Adrenal gland (tissue), 12 donors: ENCODE results near the gene MAGI2. TPM values are rescaled to one million over a fixed set of nuclear protein-coding genes. Genes with fewer than 3 reads are reported as not detected.

Experiments used
- DNase-seq, 7 donors: peaks; one replicate each; pipeline ENCODE4 v3.0.0-alpha.2; 2019 to 2020
- H3K27ac ChIP-seq, 5 donors: fragments of 200-600 bp; sonication (generic) in 4 of 5; 1 replicate in 3 of 5; 2 replicates in 2 of 5; pipeline versions ENCODE4 v1.5.1 to v1.8.0; 2016 to 2020; ENCODE audit warnings: mild to moderate bottlenecking in 1 of 5
- H3K27me3 ChIP-seq: fragments of 200-600 bp; 2 replicates; pipeline ENCODE4 v1.8.0; 2021
- H3K36me3 ChIP-seq, 2 donors: fragments of 200-600 bp; replicated peaks in 1 of 2; 1 replicate in 1 of 2; 2 replicates in 1 of 2; pipeline versions ENCODE4 v1.5.1 to v1.8.0; 2018 to 2022
- H3K4me1 ChIP-seq, 2 donors: fragments of 200-600 bp; replicated peaks in 1 of 2; 1 replicate in 1 of 2; 2 replicates in 1 of 2; pipeline versions ENCODE4 v1.5.1 to v1.8.0; 2018 to 2021
- H3K4me3 ChIP-seq, 4 donors: fragments of 200-600 bp; sonication (generic) in 3 of 4; one replicate each; pipeline ENCODE4 v1.5.1; 2016 to 2018
- H3K9me3 ChIP-seq, 3 donors: fragments of 200-600 bp; sonication (generic) in 1 of 3; replicated peaks in 1 of 3; 1 replicate in 2 of 3; 2 replicates in 1 of 3; pipeline versions ENCODE4 v1.5.1 to v1.8.0; 2016 to 2021
- POLR2A ChIP-seq, 2 donors: fragments of 450-650 bp; IDR thresholded peaks; one replicate each; pipeline ENCODE4 v1.6.1; 2017; ENCODE audit warnings: antibody characterized with exemption in 2 of 2, mild to moderate bottlenecking in 2 of 2, moderate library complexity in 1 of 2
- WGBS, 4 donors: extraction: QIAGEN DNeasy Blood & Tissue Kit in 2 of 4; methylation state at CpG; one replicate each; pipeline versions ENCODE4 v1.1.5 to v1.1.7; 2013 to 2017; 5-methylcytosine and 5-hydroxymethylcytosine counted together
- intact Hi-C, 2 donors: fragments of 100-400 bp; cut with DNase I; formaldehyde crosslinking; loops; one replicate each; pipeline versions ENCODE4 v1.14.1 to v1.15.0; 2022 to 2023
- polyA plus RNA-seq, 3 donors: library from polyadenylated mRNA; stranded (reverse); fragments of 200-250 nt in 2 of 3; fragments of 350-450 nt in 1 of 3; fragmentation: Illumina TruSeq in 1 of 3; extraction: RNeasy Lipid Tissue Mini Kit (QIAGEN cat#74804) in 1 of 3; gene quantifications; one replicate each; pipeline ENCODE4 v1.2.3, GENCODE V29; 2013 to 2014
- total RNA-seq, 9 donors: library from RNA; depleted of rRNA in 4 of 9; stranded (reverse); fragments of >200 nt in 4 of 9; fragments of 120-200 nt in 1 of 9; fragmentation: NEBNext Ultra II Directional in 1 of 9; extraction: Animal tissue kit (Norgen Biotek cat#: 25700) in 1 of 9; gene quantifications; one replicate each; pipeline versions ENCODE4 v1.1.0 to v1.2.4, GENCODE V29; 2013 to 2023
- TF ChIP-seq, protein P1 (sequence below), 6 experiments: fragments of 450-650 bp in 4 of 6; fragments of 200-600 bp in 2 of 6; sonication (generic) in 1 of 6; IDR thresholded peaks; 1 replicate in 5 of 6; 2 replicates in 1 of 6; pipeline versions ENCODE4 v1.5.1 to v1.8.0; 2016 to 2021; ENCODE audit warnings: antibody characterized with exemption in 6 of 6, mild to moderate bottlenecking in 2 of 6, moderate library complexity in 1 of 6
- donor health status: healthy with polysubstance abuse.
- donor health status: Bipolar disorder and iron deficiency.
- donor health status: DM: yes; HTN: yes; CAD: no.
- donor health status: DM: no; HTN: no; CAD: no.
- donor health status: DM: no; HTN: no; CAD: no.
- donor health status: DM: yes; HTN: yes; CAD: no.

MAGI2 gene
- total and polyA plus RNA-seq, 12 donors = 3.2 to 37.1 (median 17.1) TPM

DNA sequence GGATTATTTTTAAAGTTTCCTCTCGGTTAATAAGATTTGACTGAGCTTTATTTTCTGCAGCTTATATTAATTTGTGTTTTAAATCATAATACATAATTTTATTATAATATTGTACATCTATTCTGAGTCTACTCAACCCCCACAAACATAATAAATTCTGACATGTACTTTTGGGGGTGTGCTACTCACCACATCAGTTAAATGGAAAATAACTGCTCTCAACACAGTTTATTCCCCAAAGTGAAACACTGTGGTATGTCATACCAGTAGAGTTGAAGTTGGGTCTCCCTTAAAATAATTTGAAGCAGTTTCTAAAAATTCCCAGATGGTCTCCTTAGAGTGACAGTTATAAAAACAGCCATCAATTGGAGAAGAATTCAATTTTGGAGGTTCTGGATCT lies 1191.7 kb downstream of the MAGI2 start:
- H3K4me3 ChIP-seq = no peak overlapping the region
- intact Hi-C loops = no loop called here
- DNase-seq = no peak
- TF ChIP-seq POLR2A (IDR thresholded peaks at IDR 0.05) = no peak
- TF ChIP-seq, protein P1, sequence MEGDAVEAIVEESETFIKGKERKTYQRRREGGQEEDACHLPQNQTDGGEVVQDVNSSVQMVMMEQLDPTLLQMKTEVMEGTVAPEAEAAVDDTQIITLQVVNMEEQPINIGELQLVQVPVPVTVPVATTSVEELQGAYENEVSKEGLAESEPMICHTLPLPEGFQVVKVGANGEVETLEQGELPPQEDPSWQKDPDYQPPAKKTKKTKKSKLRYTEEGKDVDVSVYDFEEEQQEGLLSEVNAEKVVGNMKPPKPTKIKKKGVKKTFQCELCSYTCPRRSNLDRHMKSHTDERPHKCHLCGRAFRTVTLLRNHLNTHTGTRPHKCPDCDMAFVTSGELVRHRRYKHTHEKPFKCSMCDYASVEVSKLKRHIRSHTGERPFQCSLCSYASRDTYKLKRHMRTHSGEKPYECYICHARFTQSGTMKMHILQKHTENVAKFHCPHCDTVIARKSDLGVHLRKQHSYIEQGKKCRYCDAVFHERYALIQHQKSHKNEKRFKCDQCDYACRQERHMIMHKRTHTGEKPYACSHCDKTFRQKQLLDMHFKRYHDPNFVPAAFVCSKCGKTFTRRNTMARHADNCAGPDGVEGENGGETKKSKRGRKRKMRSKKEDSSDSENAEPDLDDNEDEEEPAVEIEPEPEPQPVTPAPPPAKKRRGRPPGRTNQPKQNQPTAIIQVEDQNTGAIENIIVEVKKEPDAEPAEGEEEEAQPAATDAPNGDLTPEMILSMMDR (IDR thresholded peaks at IDR 0.05) = no peak
- no peaks in the 10 kb centered on the region for H3K27me3 ChIP-seq
- no peaks in the 10 kb centered on the region for H3K36me3 ChIP-seq
- 84 to 96% (median 89%) methylated on average over 1 of the region's 1 CpG for WGBS, 4 donors
- H3K4me1 ChIP-seq = no peaks in the 10 kb centered on the region
- H3K27ac ChIP-seq = no peak overlapping the region
- no peaks in the 10 kb centered on the region for H3K9me3 ChIP-seq

GRCh38 chr7:78261302-78261701 lies 1192.2 kb downstream of the MAGI2 start:
- Histone ChIP-seq H3K9me3 (no peaks in the 10 kb centered on the region), H3K27me3 (no peaks in the 10 kb centered on the region), H3K27ac (no peak overlapping the region), H3K36me3 (no peaks in the 10 kb centered on the region), H3K4me3 (no peak overlapping the region), H3K4me1 (no peaks in the 10 kb centered on the region)
- DNase-seq = no peak
- intact Hi-C loops = no loop called here
- 85 to 95% (median 92%) methylated on average over 2 of the region's 2 CpGs for WGBS, 4 donors
- TF ChIP-seq POLR2A (IDR thresholded peaks at IDR 0.05) = no peak
- TF ChIP-seq, protein P1 (IDR thresholded peaks at IDR 0.05) = no peak

DNA sequence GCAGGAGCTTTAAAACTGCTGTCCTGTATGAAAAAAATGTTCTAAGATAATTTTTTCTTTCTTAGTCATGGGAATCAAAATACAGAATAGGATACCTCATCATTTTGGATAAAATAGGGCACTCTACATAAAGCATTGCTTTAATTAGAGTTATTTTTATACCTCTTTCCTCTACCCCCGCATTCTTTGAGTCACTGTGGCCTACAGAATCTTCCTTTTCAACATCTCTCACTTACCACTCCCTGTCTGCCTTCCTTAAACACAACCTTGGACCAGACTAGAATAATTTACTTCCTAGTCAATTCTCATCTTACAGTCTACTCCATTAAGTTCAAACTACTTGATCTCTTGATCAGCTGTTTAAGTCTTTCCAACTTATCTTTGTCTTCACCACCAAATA lies 1192.6 kb downstream of the MAGI2 start:
- intact Hi-C loops = no loop called here
- DNase-seq = no peak
- H3K36me3 ChIP-seq = no peaks in the 10 kb centered on the region
- no peaks in the 10 kb centered on the region for H3K9me3 ChIP-seq
- no peaks in the 10 kb centered on the region for H3K4me1 ChIP-seq
- 68 to 94% (median 81%) methylated on average over 1 of the region's 1 CpG for WGBS, 4 donors
- no peak overlapping the region for H3K4me3 ChIP-seq
- TF ChIP-seq POLR2A (IDR thresholded peaks at IDR 0.05) = no peak
- TF ChIP-seq, protein P1 (IDR thresholded peaks at IDR 0.05) = no peak
- H3K27ac ChIP-seq = no peak overlapping the region
- no peaks in the 10 kb centered on the region for H3K27me3 ChIP-seq

DNA sequence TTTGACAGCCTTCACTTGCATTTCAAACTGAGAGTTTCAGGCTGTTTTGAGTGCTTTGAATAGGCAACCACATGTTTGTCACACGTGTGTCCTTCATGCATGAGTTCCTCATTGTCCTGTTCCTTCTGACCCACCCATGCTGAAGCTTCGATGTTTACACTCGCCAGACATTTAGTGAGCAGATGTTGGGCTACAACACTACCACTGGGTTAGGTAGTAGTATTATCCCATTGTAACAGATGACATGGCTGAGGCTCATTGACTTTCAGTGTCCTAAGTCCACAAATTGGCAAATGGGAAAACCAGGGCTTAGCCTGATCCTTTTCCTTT lies 1198.8 kb downstream of the MAGI2 start:
- WGBS, 4 donors = 92 to 96% (median 94%) methylated on average over 3 of the region's 3 CpGs
- Histone ChIP-seq H3K4me3 (no peak overlapping the region), H3K4me1 (no peaks in the 10 kb centered on the region), H3K27ac (no peak overlapping the region), H3K36me3 (no peaks in the 10 kb centered on the region), H3K27me3 (no peaks in the 10 kb centered on the region), H3K9me3 (peaks cover 0 to 6% (median 0%) of the 10 kb centered on the region in 3 donors)
- intact Hi-C loops = no loop called here
- no peak for DNase-seq
- TF ChIP-seq, protein P1 (IDR thresholded peaks at IDR 0.05) = no peak
- TF ChIP-seq POLR2A (IDR thresholded peaks at IDR 0.05) = no peak
